Panc1 (cell line): ENCODE measurements around the gene NOTCH1. TPM values are rescaled to one million over a fixed set of nuclear protein-coding genes. Genes with fewer than 3 reads are reported as not detected.

ENCODE experiments used
- ATAC-seq: fragments of 200-7000 bp; cut with Tn5 transposase; 2 replicates; pipeline ENCODE4 v1.9.1; 2020; ENCODE audit warnings: mild to moderate bottlenecking, moderate library complexity
- BruUV-seq: library from RNA; stranded (reverse); fragments of 400-500 nt; replicated peaks from 2 replicates; lab custom pipeline; 2021; lab: Mats Ljungman, UMichigan
- CTCF ChIA-PET: fragments of 300-600 bp; sonication (Branson Sonifier 250); formaldehyde crosslinking; loops from one replicate; lab custom pipeline; 2022; ENCODE audit warnings: antibody characterized with exemption; lab: Charles Lee
- POLR2A ChIA-PET: fragments of 300-600 bp; sonication (Branson Sonifier 250); formaldehyde crosslinking; loops from one replicate; lab custom pipeline; 2022; ENCODE audit warnings: antibody characterized with exemption; lab: Charles Lee
- DNase-seq: peaks from one replicate; pipeline ENCODE4 v3.0.0-alpha.2; 2010; ENCODE audit warnings: low read depth, low spot score
- H3K27ac ChIP-seq: 2 replicates; pipeline ENCODE4 v1.5.1; 2011; ENCODE audit warnings: mild to moderate bottlenecking, low read length, inconsistent platforms
- H3K27me3 ChIP-seq: fragments of 200-500 bp; sonication (Bioruptor generic); 2 replicates; pipeline ENCODE4 v1.6.0; 2014; ENCODE audit warnings: low read length, inconsistent platforms; ENCODE audit not compliant: control insufficient read depth, insufficient read depth
- H3K36me3 ChIP-seq: fragments of 200-500 bp; sonication (Bioruptor generic); 2 replicates; pipeline ENCODE4 v1.5.1; 2014; ENCODE audit warnings: inconsistent platforms, mild to moderate bottlenecking, low read length, moderate library complexity; ENCODE audit not compliant: control insufficient read depth, insufficient read depth
- H3K4me1 ChIP-seq: 2 replicates; pipeline ENCODE4 v1.5.1; 2011; ENCODE audit warnings: inconsistent platforms, mild to moderate bottlenecking, low read length, moderate library complexity; ENCODE audit not compliant: control insufficient read depth, insufficient read depth
- H3K4me3 ChIP-seq, 2 experiments: 2 replicates each; pipeline ENCODE4 v1.5.1; 2011 to 2012; ENCODE audit warnings: low read depth in 2 of 2, low read length in 2 of 2, mild to moderate bottlenecking in 2 of 2, inconsistent platforms in 1 of 2, moderate library complexity in 1 of 2
- H3K9me3 ChIP-seq: fragments of 200-500 bp; sonication (Bioruptor generic); 2 replicates; pipeline ENCODE4 v1.5.1; 2014; ENCODE audit warnings: low read depth, mild to moderate bottlenecking, inconsistent platforms, low read length, moderate library complexity; ENCODE audit not compliant: control insufficient read depth, insufficient read depth
- CTCF ChIP-seq: fragments of 450-650 bp; IDR thresholded peaks from 2 replicates; pipeline ENCODE4 v1.5.1; 2017; ENCODE audit warnings: mild to moderate bottlenecking
- POLR2AphosphoS5 ChIP-seq: IDR thresholded peaks from 2 replicates; pipeline ENCODE4 v1.6.1; 2012; ENCODE audit warnings: mild to moderate bottlenecking, low read depth, low read length, moderate library complexity
- REST ChIP-seq, 2 experiments: IDR thresholded peaks; 2 replicates each; pipeline ENCODE4 v1.6.1; 2011 to 2012; ENCODE audit warnings: low read depth in 2 of 2, control low read depth in 1 of 2, low read length in 1 of 2, mild to moderate bottlenecking in 1 of 2, moderate library complexity in 1 of 2; ENCODE audit not compliant: insufficient read depth in 1 of 2
- SIN3A ChIP-seq: IDR thresholded peaks from 2 replicates; pipeline ENCODE4 v1.6.1; 2012; ENCODE audit warnings: low read depth, mild to moderate bottlenecking, low read length, moderate library complexity, borderline replicate concordance; ENCODE audit not compliant: insufficient read depth
- TCF7L2 ChIP-seq: IDR thresholded peaks from 2 replicates; pipeline ENCODE4 v1.6.1; 2011; ENCODE audit warnings: mild to moderate bottlenecking, low read depth, low read length, inconsistent platforms
- in situ Hi-C: cut with HindIII; loops from 2 replicates; pipeline ENCODE4 v1.10.0; 2016; ENCODE audit warnings: low sequenced_read_pairs, low pct_unique_long_range_greater_than_20kb
- intact Hi-C: fragments of 100-400 bp; cut with micrococcal nuclease; formaldehyde crosslinking; loops from one replicate; pipeline ENCODE4 v1.10.0; 2022; ENCODE audit not compliant: unreplicated experiment
- total RNA-seq: library from RNA; stranded (reverse); gene quantifications from one replicate; pipeline ENCODE4 v1.2.1, GENCODE V29; 2021; ENCODE audit not compliant: unreplicated experiment

Gene NOTCH1
- total RNA-seq, 1 experiment from 2014 or later, result 13.4 TPM

- no peak overlapping the region for H3K4me3 ChIP-seq
- in situ Hi-C loops, result no loop called here
- ChIA-PET CTCF (no interaction called here), POLR2A (no interaction called here)
- H3K27me3 ChIP-seq, result no peaks in the 10 kb centered on the region
- intact Hi-C loops, result no loop called here
- TF ChIP-seq TCF7L2 (no peak), POLR2AphosphoS5 (no peak)
- no TSS peak for BruUV-seq
- no peak for ATAC-seq
- no peak for DNase-seq
- H3K4me1 ChIP-seq, result no peaks in the 10 kb centered on the region
- H3K27ac ChIP-seq, result no peak overlapping the region
- H3K9me3 ChIP-seq, result no peaks in the 10 kb centered on the region
- H3K36me3 ChIP-seq, result no peaks in the 10 kb centered on the region
Measured at GRCh38 chr9:136506425-136506824, 39.4 kb downstream of the NOTCH1 start.

GRCh38 chr9:136505406-136506403, 40.1 kb downstream of the NOTCH1 start:
- H3K9me3 ChIP-seq, result no peaks in the 10 kb centered on the region
- no peaks in the 10 kb centered on the region for H3K4me1 ChIP-seq
- no peak overlapping the region for H3K27ac ChIP-seq
- ChIA-PET CTCF (no interaction called here), POLR2A (no interaction called here)
- BruUV-seq, result no TSS peak
- in situ Hi-C loops (no loop called here), intact Hi-C loops (no loop called here)
- no peak overlapping the region for H3K4me3 ChIP-seq
- TF ChIP-seq SIN3A (no peak), POLR2AphosphoS5 (no peak), REST (IDR thresholded peaks at IDR 0.05; ENCODE audit: insufficient read depth in 1 of 2, low read depth in 2 of 2, low read length in 1 of 2) (no peak), CTCF (no peak), TCF7L2 (no peak)
- DNase-seq, result no peak
- H3K27me3 ChIP-seq, result no peaks in the 10 kb centered on the region
- ATAC-seq, result no peak
- no peaks in the 10 kb centered on the region for H3K36me3 ChIP-seq
